WTC11 (cell line): ENCODE measurements around the gene RPS29. TPM values are rescaled to one million over a fixed set of nuclear protein-coding genes. Genes with fewer than 3 reads are reported as not detected.

Experiments
- ATAC-seq: fragments of 200-7000 bp; cut with Tn5 transposase; 2 replicates; pipeline ENCODE4 v1.10.0; 2021; ENCODE audit warnings: mild to moderate bottlenecking, moderate library complexity
- CTCF ChIA-PET: fragments of 300-600 bp; sonication (Branson Sonifier 250); formaldehyde crosslinking; loops from one replicate; lab custom pipeline; 2021; ENCODE audit warnings: antibody characterized with exemption; lab: Charles Lee
- POLR2A ChIA-PET: fragments of 350-600 bp; sonication (Branson Sonifier 250); formaldehyde crosslinking; loops from one replicate; lab custom pipeline; 2021; ENCODE audit warnings: antibody characterized with exemption; lab: Charles Lee
- DNase-seq: peaks from one replicate; pipeline ENCODE4 v3.0.0; 2021; ENCODE audit warnings: low spot score
- H3K27ac Mint-ChIP-seq: 2 replicates; pipeline ENCODE4 v1.8.0; 2021; ENCODE audit warnings: mixed read lengths
- H3K27me3 Mint-ChIP-seq: 2 replicates; pipeline ENCODE4 v1.8.0; 2021; ENCODE audit warnings: low read depth, mild to moderate bottlenecking, moderate library complexity, mixed read lengths
- H3K36me3 Mint-ChIP-seq: 2 replicates; pipeline ENCODE4 v1.8.0; 2021; ENCODE audit warnings: mixed read lengths
- H3K4me1 Mint-ChIP-seq: 2 replicates; pipeline ENCODE4 v1.8.0; 2022; ENCODE audit warnings: mixed read lengths
- H3K4me3 Mint-ChIP-seq: 2 replicates; pipeline ENCODE4 v1.8.0; 2021; ENCODE audit warnings: mild to moderate bottlenecking, moderate library complexity, mixed read lengths
- H3K9me3 Mint-ChIP-seq: 2 replicates; pipeline ENCODE4 v1.8.0; 2021; ENCODE audit warnings: mixed read lengths
- CREB1 ChIP-seq: sonication (generic); formaldehyde crosslinking; IDR thresholded peaks from 2 replicates; pipeline ENCODE4 v1.8.0; 2023; ENCODE audit warnings: mild to moderate bottlenecking, missing genetic modification reagents
- ELF4 ChIP-seq: sonication (generic); formaldehyde crosslinking; IDR thresholded peaks from 2 replicates; pipeline ENCODE4 v1.8.1; 2022; ENCODE audit warnings: low read depth, mild to moderate bottlenecking, moderate library complexity, missing genetic modification reagents
- FOXP1 ChIP-seq: sonication (generic); formaldehyde crosslinking; IDR thresholded peaks from 2 replicates; pipeline ENCODE4 v1.8.0; 2022; ENCODE audit warnings: missing genetic modification reagents, mild to moderate bottlenecking, moderate library complexity, borderline replicate concordance
- NFE2L1 ChIP-seq: sonication (generic); formaldehyde crosslinking; IDR thresholded peaks from 2 replicates; pipeline ENCODE4 v1.8.1; 2023; ENCODE audit warnings: missing genetic modification reagents
- NFYB ChIP-seq: sonication (generic); formaldehyde crosslinking; conservative IDR thresholded peaks from 2 replicates; pipeline ENCODE4 v1.8.0; 2022; ENCODE audit warnings: low read depth, missing genetic modification reagents
- NR1H2 ChIP-seq: sonication (generic); formaldehyde crosslinking; IDR thresholded peaks from 2 replicates; pipeline ENCODE4 v1.9.0; 2021; ENCODE audit warnings: mild to moderate bottlenecking, moderate library complexity, missing genetic modification reagents
- NR2C2 ChIP-seq: sonication (generic); formaldehyde crosslinking; IDR thresholded peaks from 2 replicates; pipeline ENCODE4 v1.8.0; 2022; ENCODE audit warnings: mild to moderate bottlenecking, missing genetic modification reagents
- NR3C1 ChIP-seq: sonication (generic); formaldehyde crosslinking; conservative IDR thresholded peaks from 2 replicates; pipeline ENCODE4 v1.8.1; 2023; ENCODE audit warnings: low read depth, mild to moderate bottlenecking, missing genetic modification reagents
- SMAD3 ChIP-seq: sonication (generic); formaldehyde crosslinking; IDR thresholded peaks from 2 replicates; pipeline ENCODE4 v1.8.0; 2022; ENCODE audit warnings: missing genetic modification reagents, mild to moderate bottlenecking, borderline replicate concordance
- SP1 ChIP-seq: sonication (generic); formaldehyde crosslinking; conservative IDR thresholded peaks from 2 replicates; pipeline ENCODE4 v1.8.1; 2022; ENCODE audit warnings: missing genetic modification reagents
- ZBTB21 ChIP-seq: sonication (generic); formaldehyde crosslinking; IDR thresholded peaks from 2 replicates; pipeline ENCODE4 v1.8.1; 2023; ENCODE audit warnings: mild to moderate bottlenecking, missing genetic modification reagents, borderline replicate concordance
- total RNA-seq: library from RNA; stranded (reverse); gene quantifications from 3 replicates; pipeline ENCODE4 v1.2.3, GENCODE V29; 2021
- TF ChIP-seq, protein P1 (sequence below): sonication (generic); formaldehyde crosslinking; IDR thresholded peaks from 2 replicates; pipeline ENCODE4 v1.8.0; 2023; ENCODE audit warnings: missing genetic modification reagents
- TF ChIP-seq, protein P2 (sequence below): sonication (generic); formaldehyde crosslinking; conservative IDR thresholded peaks from 2 replicates; pipeline ENCODE4 v1.8.1; 2022; ENCODE audit warnings: mild to moderate bottlenecking, missing genetic modification reagents
- TF ChIP-seq, protein P3 (sequence below): sonication (generic); formaldehyde crosslinking; IDR thresholded peaks from 2 replicates; pipeline ENCODE4 v1.8.0; 2022; ENCODE audit warnings: mild to moderate bottlenecking, missing genetic modification reagents
- TF ChIP-seq, protein P4 (sequence below): sonication (generic); formaldehyde crosslinking; IDR thresholded peaks from 2 replicates; pipeline ENCODE4 v1.8.1; 2023; ENCODE audit warnings: mild to moderate bottlenecking, missing genetic modification reagents, moderate library complexity
- TF ChIP-seq, protein P5 (sequence below): sonication (generic); formaldehyde crosslinking; IDR thresholded peaks from 2 replicates; pipeline ENCODE4 v1.8.0; 2022; ENCODE audit warnings: mild to moderate bottlenecking, missing genetic modification reagents
- TF ChIP-seq, protein P6 (sequence below): sonication (generic); formaldehyde crosslinking; IDR thresholded peaks from 2 replicates; pipeline ENCODE4 v1.8.0; 2023; ENCODE audit warnings: missing genetic modification reagents, mild to moderate bottlenecking, borderline replicate concordance
- TF ChIP-seq, protein P7 (sequence below): fragments of 250-450 bp; sonication (Bioruptor Pico); IDR thresholded peaks from 2 replicates; pipeline ENCODE4 v1.9.0; 2021; ENCODE audit warnings: mild to moderate bottlenecking, borderline replicate concordance
- TF ChIP-seq, protein P8 (sequence below): sonication (generic); formaldehyde crosslinking; IDR thresholded peaks from 2 replicates; pipeline ENCODE4 v1.8.0; 2022; ENCODE audit warnings: mild to moderate bottlenecking, missing genetic modification reagents

The RPS29 gene
- total RNA-seq, 1 experiment from 2014 or later: 2,168 TPM

DNA sequence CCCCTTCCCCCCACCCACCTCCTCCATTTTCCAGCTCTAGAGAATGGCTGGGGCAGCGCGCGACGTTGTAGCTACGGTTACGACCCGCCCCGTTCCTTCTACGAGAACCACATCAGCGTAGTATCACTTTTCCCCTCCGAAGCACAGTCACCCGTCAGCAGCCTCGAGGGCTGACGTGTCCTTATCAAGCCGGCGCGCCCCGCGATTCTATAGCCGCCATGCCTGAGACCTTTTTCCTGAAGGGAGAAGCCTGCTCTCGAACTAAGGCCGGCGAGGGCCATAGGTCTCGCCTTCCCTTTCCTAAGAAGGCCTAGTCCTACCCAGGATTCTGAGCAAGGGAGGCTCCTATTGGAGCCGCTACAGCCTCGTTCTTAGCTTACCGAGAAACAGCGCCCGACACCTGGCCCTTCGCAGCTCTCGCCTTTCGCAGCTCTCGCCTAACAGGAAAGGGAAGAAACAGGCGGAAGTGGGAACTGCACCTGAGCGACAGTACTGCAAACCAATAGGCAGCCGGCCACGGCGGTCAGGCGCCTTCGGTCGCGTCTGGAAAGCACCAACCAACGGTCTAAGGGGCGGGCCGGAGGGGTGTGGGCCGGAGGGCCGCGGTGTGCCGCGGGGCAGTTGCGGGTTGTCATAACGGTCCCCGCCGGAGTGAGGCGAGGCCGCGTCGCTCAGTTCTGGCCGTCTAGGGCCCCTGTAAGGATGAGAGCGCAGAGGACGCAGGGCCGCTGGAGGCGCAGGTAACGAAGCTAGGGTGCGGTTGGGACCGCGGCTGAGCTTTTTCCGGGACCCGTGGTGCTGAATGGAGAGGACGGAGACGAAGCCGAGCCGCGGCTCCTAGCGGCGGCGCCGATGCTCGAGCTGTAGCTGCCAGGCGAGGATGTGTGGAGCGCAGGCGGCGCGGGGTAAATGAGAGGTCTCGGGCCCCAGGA lies 34.3 kb upstream of the RPS29 start, which contains the start of the genes MGAT2 and RPL36AL:
Gene MGAT2, plus strand, starts transcription at position 618 of the 932 bp plus-strand sequence. CDS start 470 bp downstream, outside the sequence.
Gene RPL36AL, minus strand, starts transcription at position 445 of the 932 bp plus-strand sequence. CDS start 1,522 bp downstream, outside the sequence.
- ChIA-PET POLR2A (interaction anchor here (0.6 to 2.9 kb wide), 12 partner anchors 9 to 241 kb away, joined by 3 to 39 read pairs (median 6); partner anchors contain the start of genes DNAAF2, KLHDC1, KLHDC2 and LRR1), CTCF (interaction anchor here (0.6 to 3.7 kb wide), 15 partner anchors 8 to 1240 kb away, joined by 3 to 24 read pairs (median 4); partner anchors contain the start of genes KLHDC2, LRR1, NEMF and RPS29)
- no peaks in the 10 kb centered on the region for H3K27me3 Mint-ChIP-seq
- ATAC-seq: peak; percentile 98
- DNase-seq: peak; percentile 99
- no peaks in the 10 kb centered on the region for H3K9me3 Mint-ChIP-seq
- peak within 1 kb of the TSS; percentile 98 for H3K27ac Mint-ChIP-seq
- peaks cover 22% of the 10 kb centered on the region for H3K36me3 Mint-ChIP-seq
- peak within 1 kb of the TSS; percentile 98 for H3K4me3 Mint-ChIP-seq
- H3K4me1 Mint-ChIP-seq: peaks cover 23% of the 10 kb centered on the region
- TF ChIP-seq, protein P1, sequence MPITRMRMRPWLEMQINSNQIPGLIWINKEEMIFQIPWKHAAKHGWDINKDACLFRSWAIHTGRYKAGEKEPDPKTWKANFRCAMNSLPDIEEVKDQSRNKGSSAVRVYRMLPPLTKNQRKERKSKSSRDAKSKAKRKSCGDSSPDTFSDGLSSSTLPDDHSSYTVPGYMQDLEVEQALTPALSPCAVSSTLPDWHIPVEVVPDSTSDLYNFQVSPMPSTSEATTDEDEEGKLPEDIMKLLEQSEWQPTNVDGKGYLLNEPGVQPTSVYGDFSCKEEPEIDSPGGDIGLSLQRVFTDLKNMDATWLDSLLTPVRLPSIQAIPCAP (CRISPR knock-in tag): peak; percentile 22; the same call in 1 of the 2 replicates
- TF ChIP-seq NR1H2 (CRISPR knock-in tag) (no peak), SMAD3 (CRISPR knock-in tag) (peak; percentile 4; the same call in 1 of the 2 replicates), SP1 (CRISPR knock-in tag) (peak; percentile 60), NFE2L1 (CRISPR knock-in tag) (0 out of 2 replicates have a peak, but pooled peaks have one; percentile 1), NR2C2 (CRISPR knock-in tag) (no peak), CREB1 (no peak), ZBTB21 (CRISPR knock-in tag) (no peak), FOXP1 (CRISPR knock-in tag) (no peak), NFYB (CRISPR knock-in tag) (peak; percentile 94), NR3C1 (CRISPR knock-in tag) (peak; percentile 23; the same call in 1 of the 2 replicates), ELF4 (CRISPR knock-in tag) (no peak)
- TF ChIP-seq, protein P2, sequence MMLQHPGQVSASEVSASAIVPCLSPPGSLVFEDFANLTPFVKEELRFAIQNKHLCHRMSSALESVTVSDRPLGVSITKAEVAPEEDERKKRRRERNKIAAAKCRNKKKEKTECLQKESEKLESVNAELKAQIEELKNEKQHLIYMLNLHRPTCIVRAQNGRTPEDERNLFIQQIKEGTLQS: no peak
- TF ChIP-seq, protein P3, sequence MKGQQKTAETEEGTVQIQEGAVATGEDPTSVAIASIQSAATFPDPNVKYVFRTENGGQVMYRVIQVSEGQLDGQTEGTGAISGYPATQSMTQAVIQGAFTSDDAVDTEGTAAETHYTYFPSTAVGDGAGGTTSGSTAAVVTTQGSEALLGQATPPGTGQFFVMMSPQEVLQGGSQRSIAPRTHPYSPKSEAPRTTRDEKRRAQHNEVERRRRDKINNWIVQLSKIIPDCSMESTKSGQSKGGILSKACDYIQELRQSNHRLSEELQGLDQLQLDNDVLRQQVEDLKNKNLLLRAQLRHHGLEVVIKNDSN (CRISPR knock-in tag): peak; percentile 87; the same call in 1 of the 2 replicates
- TF ChIP-seq, protein P4, sequence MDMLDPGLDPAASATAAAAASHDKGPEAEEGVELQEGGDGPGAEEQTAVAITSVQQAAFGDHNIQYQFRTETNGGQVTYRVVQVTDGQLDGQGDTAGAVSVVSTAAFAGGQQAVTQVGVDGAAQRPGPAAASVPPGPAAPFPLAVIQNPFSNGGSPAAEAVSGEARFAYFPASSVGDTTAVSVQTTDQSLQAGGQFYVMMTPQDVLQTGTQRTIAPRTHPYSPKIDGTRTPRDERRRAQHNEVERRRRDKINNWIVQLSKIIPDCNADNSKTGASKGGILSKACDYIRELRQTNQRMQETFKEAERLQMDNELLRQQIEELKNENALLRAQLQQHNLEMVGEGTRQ (CRISPR knock-in tag): peak; percentile 87
- TF ChIP-seq, protein P5, sequence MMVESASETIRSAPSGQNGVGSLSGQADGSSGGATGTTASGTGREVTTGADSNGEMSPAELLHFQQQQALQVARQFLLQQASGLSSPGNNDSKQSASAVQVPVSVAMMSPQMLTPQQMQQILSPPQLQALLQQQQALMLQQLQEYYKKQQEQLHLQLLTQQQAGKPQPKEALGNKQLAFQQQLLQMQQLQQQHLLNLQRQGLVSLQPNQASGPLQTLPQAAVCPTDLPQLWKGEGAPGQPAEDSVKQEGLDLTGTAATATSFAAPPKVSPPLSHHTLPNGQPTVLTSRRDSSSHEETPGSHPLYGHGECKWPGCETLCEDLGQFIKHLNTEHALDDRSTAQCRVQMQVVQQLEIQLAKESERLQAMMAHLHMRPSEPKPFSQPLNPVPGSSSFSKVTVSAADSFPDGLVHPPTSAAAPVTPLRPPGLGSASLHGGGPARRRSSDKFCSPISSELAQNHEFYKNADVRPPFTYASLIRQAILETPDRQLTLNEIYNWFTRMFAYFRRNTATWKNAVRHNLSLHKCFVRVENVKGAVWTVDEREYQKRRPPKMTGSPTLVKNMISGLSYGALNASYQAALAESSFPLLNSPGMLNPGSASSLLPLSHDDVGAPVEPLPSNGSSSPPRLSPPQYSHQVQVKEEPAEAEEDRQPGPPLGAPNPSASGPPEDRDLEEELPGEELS (CRISPR knock-in tag): peak; percentile 36
- TF ChIP-seq, protein P6, sequence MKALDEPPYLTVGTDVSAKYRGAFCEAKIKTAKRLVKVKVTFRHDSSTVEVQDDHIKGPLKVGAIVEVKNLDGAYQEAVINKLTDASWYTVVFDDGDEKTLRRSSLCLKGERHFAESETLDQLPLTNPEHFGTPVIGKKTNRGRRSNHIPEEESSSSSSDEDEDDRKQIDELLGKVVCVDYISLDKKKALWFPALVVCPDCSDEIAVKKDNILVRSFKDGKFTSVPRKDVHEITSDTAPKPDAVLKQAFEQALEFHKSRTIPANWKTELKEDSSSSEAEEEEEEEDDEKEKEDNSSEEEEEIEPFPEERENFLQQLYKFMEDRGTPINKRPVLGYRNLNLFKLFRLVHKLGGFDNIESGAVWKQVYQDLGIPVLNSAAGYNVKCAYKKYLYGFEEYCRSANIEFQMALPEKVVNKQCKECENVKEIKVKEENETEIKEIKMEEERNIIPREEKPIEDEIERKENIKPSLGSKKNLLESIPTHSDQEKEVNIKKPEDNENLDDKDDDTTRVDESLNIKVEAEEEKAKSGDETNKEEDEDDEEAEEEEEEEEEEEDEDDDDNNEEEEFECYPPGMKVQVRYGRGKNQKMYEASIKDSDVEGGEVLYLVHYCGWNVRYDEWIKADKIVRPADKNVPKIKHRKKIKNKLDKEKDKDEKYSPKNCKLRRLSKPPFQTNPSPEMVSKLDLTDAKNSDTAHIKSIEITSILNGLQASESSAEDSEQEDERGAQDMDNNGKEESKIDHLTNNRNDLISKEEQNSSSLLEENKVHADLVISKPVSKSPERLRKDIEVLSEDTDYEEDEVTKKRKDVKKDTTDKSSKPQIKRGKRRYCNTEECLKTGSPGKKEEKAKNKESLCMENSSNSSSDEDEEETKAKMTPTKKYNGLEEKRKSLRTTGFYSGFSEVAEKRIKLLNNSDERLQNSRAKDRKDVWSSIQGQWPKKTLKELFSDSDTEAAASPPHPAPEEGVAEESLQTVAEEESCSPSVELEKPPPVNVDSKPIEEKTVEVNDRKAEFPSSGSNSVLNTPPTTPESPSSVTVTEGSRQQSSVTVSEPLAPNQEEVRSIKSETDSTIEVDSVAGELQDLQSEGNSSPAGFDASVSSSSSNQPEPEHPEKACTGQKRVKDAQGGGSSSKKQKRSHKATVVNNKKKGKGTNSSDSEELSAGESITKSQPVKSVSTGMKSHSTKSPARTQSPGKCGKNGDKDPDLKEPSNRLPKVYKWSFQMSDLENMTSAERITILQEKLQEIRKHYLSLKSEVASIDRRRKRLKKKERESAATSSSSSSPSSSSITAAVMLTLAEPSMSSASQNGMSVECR (CRISPR knock-in tag): 0 out of 2 replicates have a peak, but pooled peaks have one; percentile 1
- TF ChIP-seq, protein P7, sequence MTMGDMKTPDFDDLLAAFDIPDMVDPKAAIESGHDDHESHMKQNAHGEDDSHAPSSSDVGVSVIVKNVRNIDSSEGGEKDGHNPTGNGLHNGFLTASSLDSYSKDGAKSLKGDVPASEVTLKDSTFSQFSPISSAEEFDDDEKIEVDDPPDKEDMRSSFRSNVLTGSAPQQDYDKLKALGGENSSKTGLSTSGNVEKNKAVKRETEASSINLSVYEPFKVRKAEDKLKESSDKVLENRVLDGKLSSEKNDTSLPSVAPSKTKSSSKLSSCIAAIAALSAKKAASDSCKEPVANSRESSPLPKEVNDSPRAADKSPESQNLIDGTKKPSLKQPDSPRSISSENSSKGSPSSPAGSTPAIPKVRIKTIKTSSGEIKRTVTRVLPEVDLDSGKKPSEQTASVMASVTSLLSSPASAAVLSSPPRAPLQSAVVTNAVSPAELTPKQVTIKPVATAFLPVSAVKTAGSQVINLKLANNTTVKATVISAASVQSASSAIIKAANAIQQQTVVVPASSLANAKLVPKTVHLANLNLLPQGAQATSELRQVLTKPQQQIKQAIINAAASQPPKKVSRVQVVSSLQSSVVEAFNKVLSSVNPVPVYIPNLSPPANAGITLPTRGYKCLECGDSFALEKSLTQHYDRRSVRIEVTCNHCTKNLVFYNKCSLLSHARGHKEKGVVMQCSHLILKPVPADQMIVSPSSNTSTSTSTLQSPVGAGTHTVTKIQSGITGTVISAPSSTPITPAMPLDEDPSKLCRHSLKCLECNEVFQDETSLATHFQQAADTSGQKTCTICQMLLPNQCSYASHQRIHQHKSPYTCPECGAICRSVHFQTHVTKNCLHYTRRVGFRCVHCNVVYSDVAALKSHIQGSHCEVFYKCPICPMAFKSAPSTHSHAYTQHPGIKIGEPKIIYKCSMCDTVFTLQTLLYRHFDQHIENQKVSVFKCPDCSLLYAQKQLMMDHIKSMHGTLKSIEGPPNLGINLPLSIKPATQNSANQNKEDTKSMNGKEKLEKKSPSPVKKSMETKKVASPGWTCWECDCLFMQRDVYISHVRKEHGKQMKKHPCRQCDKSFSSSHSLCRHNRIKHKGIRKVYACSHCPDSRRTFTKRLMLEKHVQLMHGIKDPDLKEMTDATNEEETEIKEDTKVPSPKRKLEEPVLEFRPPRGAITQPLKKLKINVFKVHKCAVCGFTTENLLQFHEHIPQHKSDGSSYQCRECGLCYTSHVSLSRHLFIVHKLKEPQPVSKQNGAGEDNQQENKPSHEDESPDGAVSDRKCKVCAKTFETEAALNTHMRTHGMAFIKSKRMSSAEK (CRISPR knock-in tag): no peak
- TF ChIP-seq, protein P8, sequence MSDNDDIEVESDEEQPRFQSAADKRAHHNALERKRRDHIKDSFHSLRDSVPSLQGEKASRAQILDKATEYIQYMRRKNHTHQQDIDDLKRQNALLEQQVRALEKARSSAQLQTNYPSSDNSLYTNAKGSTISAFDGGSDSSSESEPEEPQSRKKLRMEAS (CRISPR knock-in tag): peak; percentile 70
